Activated CD8-positive, alpha-beta memory T cell treated with anti-CD3 and anti-CD28 coated beads, Interleukin-2, amount 10 ng/mL, durations not matched to agents 7 days and 5 days (primary cell): ENCODE measurements around the gene POU2F3. TPM values are rescaled to one million over a fixed set of nuclear protein-coding genes. Genes with fewer than 3 reads are reported as not detected.

ENCODE experiments used
- ATAC-seq: fragments of 150-1000 bp; cut with Tn5 transposase; one replicate; pipeline ENCODE4 v1.10.0; 2021; ENCODE audit warnings: moderate library complexity
- CTCF ChIA-PET: fragments of 350-600 bp; sonication (Branson Sonifier 250); formaldehyde crosslinking; loops from one replicate; lab custom pipeline; 2021; ENCODE audit warnings: antibody characterized with exemption; lab: Charles Lee
- DNase-seq: peaks from one replicate; pipeline ENCODE4 v3.0.0-alpha.2; 2020
- H3K27ac Mint-ChIP-seq: one replicate; pipeline ENCODE4 v1.8.0; 2021; ENCODE audit warnings: mild to moderate bottlenecking, mixed read lengths
- H3K27me3 Mint-ChIP-seq: one replicate; pipeline ENCODE4 v1.8.0; 2021; ENCODE audit warnings: mixed read lengths
- H3K36me3 Mint-ChIP-seq: one replicate; pipeline ENCODE4 v1.8.0; 2021; ENCODE audit warnings: mild to moderate bottlenecking, mixed read lengths
- H3K4me1 Mint-ChIP-seq: one replicate; pipeline ENCODE4 v1.8.0; 2021; ENCODE audit warnings: mixed read lengths
- H3K4me3 Mint-ChIP-seq: one replicate; pipeline ENCODE4 v1.8.0; 2021; ENCODE audit warnings: mild to moderate bottlenecking, moderate library complexity, mixed read lengths
- H3K9me3 Mint-ChIP-seq: one replicate; pipeline ENCODE4 v1.8.0; 2022; ENCODE audit warnings: low read depth, mixed read lengths
- total RNA-seq, 2 experiments: library from RNA; stranded (reverse); gene quantifications; one replicate each; pipeline ENCODE4 v1.2.3, GENCODE V29; 2021

Gene POU2F3
- not detected for total RNA-seq

DNA sequence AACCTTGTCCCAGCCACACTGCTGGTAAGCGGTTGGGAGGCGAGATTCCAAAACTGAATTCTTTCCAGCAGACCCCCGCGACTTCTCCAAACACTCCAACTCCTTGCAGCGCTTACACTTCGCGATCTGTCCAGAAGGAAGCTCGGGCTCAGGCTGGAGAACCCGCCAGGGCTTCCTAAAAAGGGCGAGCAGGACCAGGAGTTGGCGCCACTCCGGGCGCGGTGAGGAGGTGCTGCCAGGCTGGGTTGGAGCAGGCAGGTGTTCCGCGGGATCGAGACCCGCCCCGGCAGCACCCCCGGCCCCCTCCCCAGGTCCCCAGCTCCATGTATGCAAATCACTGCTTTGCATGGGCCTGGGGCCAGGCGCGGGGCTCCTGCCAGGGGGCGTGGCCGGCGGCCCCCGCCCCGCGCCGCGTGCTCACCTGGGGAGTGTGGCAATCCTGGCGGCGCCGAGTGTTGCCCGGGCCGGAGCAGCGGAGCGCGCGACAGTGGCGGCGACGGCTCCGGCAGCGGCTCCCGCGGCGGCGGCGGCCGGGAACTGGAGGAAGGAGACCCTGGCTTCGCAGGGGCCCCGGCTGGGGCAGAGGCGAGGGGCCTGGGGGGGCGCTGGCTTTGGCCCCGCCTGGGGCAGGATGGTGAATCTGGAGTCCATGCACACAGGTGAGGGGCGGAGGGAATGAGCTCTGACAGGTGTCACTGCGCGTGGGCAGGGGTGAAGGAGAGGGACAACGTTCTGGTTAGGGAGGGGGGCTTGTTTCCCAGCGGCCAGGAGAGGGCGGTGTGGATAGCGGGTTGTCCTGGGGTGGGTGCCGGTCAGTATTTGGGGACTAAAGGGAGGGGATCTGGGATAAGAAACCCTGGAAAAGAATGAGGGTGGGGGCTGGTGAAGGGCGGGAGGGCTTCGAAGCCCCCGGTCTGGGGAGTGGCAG lies at the start of gene POU2F3:
Gene POU2F3 (plus strand): TSS at position 428 of the 928 bp plus-strand sequence. CDS start 204 bp downstream, at position 632.
- ATAC-seq (no peak), DNase-seq (no peak)
- CTCF ChIA-PET, result interaction anchor here (0.9 to 14.0 kb wide), 3 partner anchors 7 to 60 kb away, joined by 3 to 475 read pairs (median 126); no protein-coding TSS in a partner anchor
- H3K4me1 Mint-ChIP-seq, result peaks cover 16% of the 10 kb centered on the region
- no peaks in the 10 kb centered on the region for H3K36me3 Mint-ChIP-seq
- H3K27me3 Mint-ChIP-seq, result peaks cover 83% of the 10 kb centered on the region
- no peak within 1 kb of the TSS for H3K4me3 Mint-ChIP-seq
- H3K9me3 Mint-ChIP-seq, result no peaks in the 10 kb centered on the region
- no peak within 1 kb of the TSS for H3K27ac Mint-ChIP-seq

DNA sequence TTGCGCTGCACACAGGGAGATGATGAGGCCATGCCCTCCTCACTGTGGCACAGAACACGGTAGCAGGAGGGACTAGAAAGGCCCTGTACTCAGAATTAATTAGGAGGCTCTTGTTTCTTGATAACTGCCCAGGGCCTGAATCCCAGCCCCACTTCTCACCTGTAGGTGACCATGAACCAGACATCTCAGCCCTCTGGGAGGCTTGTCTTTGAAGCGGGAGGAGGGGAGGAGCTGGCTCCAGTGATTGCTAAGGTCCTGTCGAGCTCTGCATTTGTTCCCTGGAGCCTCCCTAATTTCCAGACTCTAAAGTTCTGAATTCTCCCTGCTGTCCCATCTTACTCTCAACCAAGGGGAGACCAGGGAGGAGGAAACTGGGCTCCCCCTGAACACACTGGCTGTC lies 48.9 kb upstream of the POU2F3 start:
- Mint-ChIP-seq H3K36me3 (no peaks in the 10 kb centered on the region), H3K4me1 (peaks cover 7% of the 10 kb centered on the region), H3K4me3 (no peak overlapping the region), H3K27me3 (peaks cover 9% of the 10 kb centered on the region), H3K9me3 (no peaks in the 10 kb centered on the region), H3K27ac (no peak overlapping the region)
- ATAC-seq, result no peak
- CTCF ChIA-PET, result interaction anchor here (1.0 kb wide), 2 partner anchors 112 kb away, joined by 3 to 4 read pairs; no protein-coding TSS in a partner anchor
- DNase-seq, result no peak

DNA sequence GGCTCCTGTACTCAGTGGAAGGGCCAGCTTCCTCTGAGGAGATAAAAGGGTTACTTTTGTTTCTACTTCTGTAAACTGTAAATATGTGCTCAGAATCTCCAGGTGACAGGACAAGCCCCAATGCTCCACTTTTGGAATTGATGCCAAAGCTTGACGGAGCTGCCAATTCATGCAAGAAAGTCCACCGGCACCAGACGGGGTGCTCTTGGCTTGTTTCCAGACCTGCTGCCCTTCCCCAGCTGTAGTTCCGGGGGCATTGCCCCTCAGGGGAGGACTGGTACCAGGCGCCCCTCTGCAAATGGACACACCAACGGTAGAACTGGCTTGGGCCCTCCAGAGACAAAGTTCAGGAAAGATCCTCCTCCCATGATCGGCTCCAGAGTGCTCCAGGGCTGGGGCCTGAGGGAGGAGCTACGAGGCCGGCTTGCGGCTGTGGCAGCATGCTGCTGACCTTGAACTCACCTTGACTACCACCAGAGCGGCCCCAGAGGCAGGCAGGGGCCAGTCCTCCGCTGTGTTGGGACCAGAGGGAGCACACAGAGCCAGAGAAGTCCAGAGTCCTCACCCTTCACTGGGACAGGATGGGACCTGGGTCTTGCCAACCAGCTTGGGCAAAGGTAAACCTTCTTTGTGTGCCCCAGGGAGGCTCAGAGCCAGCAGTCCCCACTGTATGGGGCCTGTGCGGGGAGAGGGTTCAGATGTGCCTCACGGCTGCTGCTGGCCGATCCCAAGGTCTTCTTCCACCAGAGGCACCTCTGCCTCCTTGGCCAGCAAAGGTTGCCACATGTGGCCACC lies 46.9 kb upstream of the POU2F3 start:
- CTCF ChIA-PET, result no interaction called here
- no peaks in the 10 kb centered on the region for H3K9me3 Mint-ChIP-seq
- ATAC-seq (no peak), DNase-seq (no peak)
- no peak overlapping the region for H3K4me3 Mint-ChIP-seq
- H3K27me3 Mint-ChIP-seq, result no peaks in the 10 kb centered on the region
- no peak overlapping the region for H3K27ac Mint-ChIP-seq
- H3K36me3 Mint-ChIP-seq, result no peaks in the 10 kb centered on the region
- H3K4me1 Mint-ChIP-seq, result no peaks in the 10 kb centered on the region

DNA sequence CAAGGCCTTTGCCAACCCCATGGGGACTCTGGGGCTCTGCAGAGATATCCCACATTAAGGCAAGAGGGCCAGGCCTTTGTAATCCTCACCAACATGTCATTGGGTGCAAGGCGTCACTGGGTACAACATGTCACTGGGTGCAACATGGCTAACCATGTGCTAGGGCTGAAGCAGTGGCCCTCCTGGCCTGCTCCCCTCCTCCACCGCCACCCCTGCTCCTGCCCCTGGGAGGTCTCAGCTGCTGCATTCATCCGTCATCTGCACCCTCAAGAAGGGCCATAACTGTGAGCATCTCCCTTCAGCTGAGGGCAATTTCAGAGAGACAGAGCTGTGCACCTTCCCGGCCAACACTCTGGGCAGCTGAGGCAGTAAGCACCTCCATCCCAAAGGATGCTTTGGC lies 45.8 kb upstream of the POU2F3 start:
- CTCF ChIA-PET, result no interaction called here
- H3K9me3 Mint-ChIP-seq, result no peaks in the 10 kb centered on the region
- DNase-seq (no peak), ATAC-seq (no peak)
- no peaks in the 10 kb centered on the region for H3K4me1 Mint-ChIP-seq
- H3K4me3 Mint-ChIP-seq, result no peak overlapping the region
- no peak overlapping the region for H3K27ac Mint-ChIP-seq
- no peaks in the 10 kb centered on the region for H3K27me3 Mint-ChIP-seq
- H3K36me3 Mint-ChIP-seq, result no peaks in the 10 kb centered on the region

DNA sequence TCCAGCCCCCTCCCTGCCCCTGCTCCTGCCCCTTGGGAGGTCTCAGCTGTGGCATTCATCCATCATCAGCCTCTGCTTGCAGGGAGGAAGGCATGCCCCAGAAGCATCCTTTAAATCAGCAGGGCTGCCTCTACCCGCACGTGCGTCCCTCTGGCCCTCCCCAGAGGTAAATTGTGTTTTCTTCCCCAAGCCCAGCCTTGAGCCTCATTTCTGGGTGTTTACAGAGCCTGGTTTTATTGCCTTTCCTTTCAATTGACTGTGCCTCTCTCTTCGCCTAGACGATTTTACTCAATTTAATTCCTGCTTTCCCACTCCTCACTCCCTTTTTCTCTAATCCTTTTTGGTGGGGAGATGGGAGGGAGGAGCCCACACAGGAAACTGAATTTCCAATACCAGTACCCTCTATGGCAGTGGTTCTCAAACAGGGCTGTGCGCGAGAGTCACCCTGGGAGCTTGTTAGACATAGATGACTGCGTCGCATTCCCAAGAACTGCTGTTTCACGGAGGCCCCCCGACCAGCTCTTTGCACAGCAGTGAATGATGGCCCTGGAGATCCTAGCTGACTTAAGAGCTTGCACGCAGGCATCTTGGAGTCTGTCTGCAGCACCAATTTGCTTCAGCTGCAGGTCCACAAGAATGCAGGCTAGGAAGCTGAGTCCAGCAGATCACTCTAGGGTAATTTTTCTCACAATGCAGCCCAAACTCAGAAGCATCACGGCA lies 44.2 kb upstream of the POU2F3 start:
- H3K27me3 Mint-ChIP-seq, result peaks cover 10% of the 10 kb centered on the region
- no peak overlapping the region for H3K27ac Mint-ChIP-seq
- H3K4me1 Mint-ChIP-seq, result no peaks in the 10 kb centered on the region
- CTCF ChIA-PET, result no interaction called here
- DNase-seq (no peak), ATAC-seq (no peak)
- H3K4me3 Mint-ChIP-seq, result no peak overlapping the region
- no peaks in the 10 kb centered on the region for H3K9me3 Mint-ChIP-seq
- no peaks in the 10 kb centered on the region for H3K36me3 Mint-ChIP-seq

DNA sequence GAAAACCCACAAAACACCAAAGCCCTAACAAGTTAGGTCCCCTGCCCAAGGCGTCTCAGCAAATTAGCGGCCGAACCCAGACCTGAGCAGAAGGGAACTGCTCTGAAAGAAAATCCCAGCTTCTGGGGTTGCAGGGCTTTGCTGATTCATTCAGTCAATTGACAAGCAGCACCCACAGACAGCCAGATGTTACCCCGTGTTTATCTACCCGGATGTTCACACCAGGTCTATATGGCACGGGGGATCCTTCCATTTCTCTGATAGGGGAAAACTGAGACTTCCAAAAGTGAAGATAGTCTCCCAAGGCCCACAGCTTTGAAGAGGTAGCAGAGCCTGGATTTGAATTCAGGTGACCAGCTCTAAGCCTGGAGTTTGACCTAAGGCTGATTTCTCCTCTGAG lies 43.1 kb upstream of the POU2F3 start:
- Mint-ChIP-seq H3K4me1 (no peaks in the 10 kb centered on the region), H3K4me3 (no peak overlapping the region), H3K36me3 (no peaks in the 10 kb centered on the region), H3K27ac (no peak overlapping the region), H3K9me3 (no peaks in the 10 kb centered on the region), H3K27me3 (peaks cover 16% of the 10 kb centered on the region)
- DNase-seq (no peak), ATAC-seq (no peak)
- CTCF ChIA-PET, result no interaction called here

DNA sequence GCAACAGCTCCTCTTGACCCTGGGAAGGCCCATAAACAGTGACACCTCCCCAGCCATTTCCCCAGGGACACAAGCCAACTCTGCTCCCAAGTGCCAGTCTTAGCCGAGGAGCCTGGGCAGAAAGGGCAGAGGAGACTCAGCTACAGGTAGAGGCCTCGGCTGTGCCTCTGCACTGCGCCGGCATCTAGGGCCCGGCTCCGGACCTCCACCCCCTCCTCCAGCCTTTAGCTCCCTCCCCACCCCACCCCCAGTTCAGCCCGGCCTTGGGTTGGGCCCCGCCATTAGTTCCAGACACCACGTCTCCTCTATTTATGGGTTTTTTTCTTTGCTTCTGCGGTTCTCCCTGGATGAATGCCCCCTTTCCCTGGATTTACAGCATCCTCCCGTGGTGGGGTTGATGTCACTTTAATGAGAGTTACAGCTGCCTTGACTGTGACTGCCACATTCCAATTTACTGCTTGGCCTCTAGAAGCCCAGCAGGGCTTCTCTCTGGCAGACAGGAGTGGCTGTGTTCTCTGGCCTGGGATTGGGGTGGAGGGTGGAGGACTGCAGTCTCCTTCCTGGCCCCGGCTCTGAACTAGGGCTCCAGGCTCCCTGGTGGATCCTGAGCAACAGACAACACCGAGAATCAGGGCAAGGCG lies 42.6 kb upstream of the POU2F3 start:
- CTCF ChIA-PET, result no interaction called here
- H3K9me3 Mint-ChIP-seq, result no peaks in the 10 kb centered on the region
- no peak for DNase-seq
- H3K27me3 Mint-ChIP-seq, result peaks cover 19% of the 10 kb centered on the region
- no peak for ATAC-seq
- H3K4me3 Mint-ChIP-seq, result no peak overlapping the region
- H3K36me3 Mint-ChIP-seq, result no peaks in the 10 kb centered on the region
- H3K27ac Mint-ChIP-seq, result no peak overlapping the region
- no peaks in the 10 kb centered on the region for H3K4me1 Mint-ChIP-seq

DNA sequence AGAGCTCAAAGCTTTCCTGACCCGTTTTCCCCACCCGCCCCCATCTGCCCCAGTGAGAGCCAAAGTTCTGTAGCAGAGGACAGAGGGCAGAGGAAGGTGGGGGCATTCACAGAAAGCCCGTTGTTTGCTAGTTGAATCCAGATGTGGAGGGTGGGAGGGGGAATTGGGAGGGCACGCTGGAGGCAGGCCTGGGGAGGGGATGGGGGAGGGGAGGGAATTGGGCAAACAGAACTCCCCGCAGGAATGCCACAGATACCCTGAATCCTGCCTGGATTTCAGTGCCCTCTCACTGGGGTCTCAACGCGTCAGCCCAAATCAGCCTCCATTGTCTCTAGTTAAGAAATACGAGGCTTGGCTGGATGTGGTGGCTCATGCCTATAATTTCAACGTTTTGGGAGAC lies 42.0 kb upstream of the POU2F3 start:
- CTCF ChIA-PET, result no interaction called here
- Mint-ChIP-seq H3K4me1 (no peaks in the 10 kb centered on the region), H3K9me3 (no peaks in the 10 kb centered on the region), H3K36me3 (no peaks in the 10 kb centered on the region), H3K27ac (no peak overlapping the region), H3K27me3 (peaks cover 22% of the 10 kb centered on the region), H3K4me3 (no peak overlapping the region)
- no peak for ATAC-seq
- no peak for DNase-seq

DNA sequence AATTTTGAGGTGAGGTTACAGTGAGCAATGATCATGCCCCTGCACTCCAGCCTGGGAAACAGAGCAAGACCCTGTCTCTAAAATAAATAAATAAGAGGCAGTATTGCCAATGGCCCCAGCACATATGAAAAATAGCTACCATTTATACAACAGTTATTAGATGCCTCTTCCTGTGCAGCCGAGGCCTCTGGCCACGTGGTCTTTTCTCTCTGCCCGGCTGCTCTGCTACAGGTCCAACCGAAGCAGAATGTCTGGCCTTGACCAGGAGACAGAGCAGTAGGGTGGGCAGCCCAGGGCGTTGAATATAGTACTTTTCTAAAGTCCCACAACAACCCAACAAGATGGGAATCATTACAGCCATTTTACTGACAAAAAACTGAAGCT lies 41.5 kb upstream of the POU2F3 start:
- Mint-ChIP-seq H3K27me3 (peaks cover 23% of the 10 kb centered on the region), H3K9me3 (no peaks in the 10 kb centered on the region), H3K4me3 (no peak overlapping the region), H3K4me1 (no peaks in the 10 kb centered on the region), H3K27ac (no peak overlapping the region), H3K36me3 (no peaks in the 10 kb centered on the region)
- DNase-seq (no peak), ATAC-seq (no peak)
- CTCF ChIA-PET, result no interaction called here

DNA sequence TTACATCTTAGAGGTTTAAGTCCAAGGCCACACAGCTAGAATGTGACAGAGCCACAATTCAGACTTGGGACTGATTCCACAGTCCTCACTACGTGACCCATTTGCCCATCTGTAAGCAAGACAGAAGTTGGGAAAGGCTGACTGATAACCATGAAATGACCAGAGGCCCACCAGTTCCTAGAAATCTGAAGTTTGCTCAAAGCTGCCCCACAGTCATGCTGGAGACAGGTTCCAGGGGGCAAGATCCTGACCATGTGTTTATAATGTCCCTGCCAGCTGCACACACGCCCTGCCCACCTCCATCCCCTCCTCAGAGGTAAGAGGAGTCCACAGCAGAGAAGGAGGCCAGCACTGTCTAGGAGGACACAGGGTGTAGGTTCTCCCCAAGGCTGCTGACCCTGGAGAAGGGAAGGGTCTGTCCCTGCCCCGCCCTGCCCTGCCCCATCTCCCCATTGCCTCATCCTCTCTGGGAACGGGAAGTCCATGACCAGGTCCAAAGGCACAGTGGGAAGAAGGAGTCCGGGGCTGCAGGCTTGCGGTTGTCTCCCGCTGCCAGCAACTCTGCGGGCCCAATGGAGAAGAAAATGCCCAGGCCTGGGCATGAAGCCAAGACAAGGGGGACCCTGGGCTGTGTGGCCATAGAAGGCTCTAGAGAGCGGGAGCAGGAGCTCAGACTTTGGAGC lies 41.0 kb upstream of the POU2F3 start:
- Mint-ChIP-seq H3K4me3 (no peak overlapping the region), H3K27ac (no peak overlapping the region), H3K27me3 (peaks cover 23% of the 10 kb centered on the region), H3K36me3 (no peaks in the 10 kb centered on the region), H3K4me1 (no peaks in the 10 kb centered on the region), H3K9me3 (no peaks in the 10 kb centered on the region)
- DNase-seq, result no peak
- CTCF ChIA-PET, result no interaction called here
- ATAC-seq, result no peak

DNA sequence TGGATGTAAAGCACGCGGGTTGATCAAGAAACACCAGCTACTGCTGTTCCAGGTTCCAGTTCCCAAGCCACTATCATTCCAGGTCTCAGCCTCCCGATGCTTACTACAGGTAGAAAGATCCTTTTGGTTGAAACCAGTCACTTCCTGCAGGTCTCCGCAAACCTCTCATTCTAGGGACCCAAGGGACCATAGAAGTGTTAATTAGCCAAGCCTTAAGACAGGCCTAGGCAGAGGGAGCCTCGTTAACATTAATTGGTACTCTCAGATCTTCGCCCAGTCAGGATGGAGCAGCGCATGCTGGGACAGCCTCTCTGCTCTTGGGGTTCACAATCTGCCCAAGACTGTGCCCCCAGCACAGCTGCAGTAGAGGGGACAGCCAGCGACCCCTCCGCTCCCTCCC lies 40.3 kb upstream of the POU2F3 start:
- ATAC-seq, result no peak
- H3K36me3 Mint-ChIP-seq, result no peaks in the 10 kb centered on the region
- CTCF ChIA-PET, result no interaction called here
- H3K4me1 Mint-ChIP-seq, result no peaks in the 10 kb centered on the region
- H3K4me3 Mint-ChIP-seq, result no peak overlapping the region
- no peaks in the 10 kb centered on the region for H3K9me3 Mint-ChIP-seq
- no peak for DNase-seq
- H3K27ac Mint-ChIP-seq, result no peak overlapping the region
- peaks cover 23% of the 10 kb centered on the region for H3K27me3 Mint-ChIP-seq

DNA sequence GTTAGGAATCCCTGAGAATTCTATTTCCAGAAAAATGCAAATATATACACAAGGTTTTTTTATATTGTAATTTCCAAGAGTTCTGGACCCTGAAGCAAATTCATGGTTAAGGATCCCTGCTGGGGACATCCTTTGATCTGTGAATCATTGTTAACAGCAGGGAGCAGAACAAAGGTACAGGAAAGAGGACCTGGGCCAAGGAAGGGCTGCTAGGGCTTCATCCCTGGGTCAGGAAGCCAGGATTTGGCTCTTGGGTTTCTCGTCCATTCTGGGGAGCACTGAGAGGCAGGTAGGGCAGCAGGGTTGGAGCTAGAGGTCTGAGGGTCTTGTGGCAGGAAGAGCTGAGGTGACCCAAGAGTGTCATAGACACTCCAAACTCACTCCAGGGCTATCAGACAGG lies 39.3 kb upstream of the POU2F3 start:
- Mint-ChIP-seq H3K36me3 (no peaks in the 10 kb centered on the region), H3K4me1 (no peaks in the 10 kb centered on the region), H3K27ac (no peak overlapping the region), H3K9me3 (no peaks in the 10 kb centered on the region), H3K27me3 (peaks cover 23% of the 10 kb centered on the region), H3K4me3 (no peak overlapping the region)
- CTCF ChIA-PET, result no interaction called here
- no peak for ATAC-seq
- DNase-seq, result no peak
